SK-N-SH treated with all-trans-retinoic acid at 6 μM for 48 hours (cell line): ENCODE measurements around the gene AP1G1.
A peak's percentile ranks its signal among the peaks of the same experiment; 100 is the strongest.
"Not testable (repeated sequence)": the region's sequence is repeated elsewhere in the genome, so short reads cannot be mapped to it uniquely, and the experiment has no call there.

ENCODE experiments used
- ATAC-seq: fragments of 200-7000 bp; cut with Tn5 transposase; 3 replicates; pipeline ENCODE4 v1.9.1; 2020; ENCODE audit warnings: mild to moderate bottlenecking, moderate library complexity
- ARNTL ChIP-seq: fragments of 450-650 bp; formaldehyde crosslinking; IDR thresholded peaks from 2 replicates; pipeline ENCODE4 v1.5.0; 2020; ENCODE audit warnings: low read depth, mild to moderate bottlenecking, moderate library complexity, borderline replicate concordance
- CREB5 ChIP-seq: fragments of 250-450 bp; sonication (Bioruptor Pico); IDR thresholded peaks from 2 replicates; pipeline ENCODE4 v1.5.1; 2020; ENCODE audit warnings: low read depth, mild to moderate bottlenecking, moderate library complexity
- CSDC2 ChIP-seq: fragments of 250-450 bp; sonication (Bioruptor Pico); IDR thresholded peaks from 2 replicates; pipeline ENCODE4 v1.5.0; 2020; ENCODE audit warnings: mild to moderate bottlenecking, moderate library complexity
- CSRNP3 ChIP-seq: fragments of 250-450 bp; sonication (Bioruptor Pico); IDR thresholded peaks from 2 replicates; pipeline ENCODE4 v1.5.1; 2021; ENCODE audit warnings: mild to moderate bottlenecking, moderate library complexity
- ESRRG ChIP-seq: fragments of 250-450 bp; sonication (Bioruptor Pico); IDR thresholded peaks from 2 replicates; pipeline ENCODE4 v1.6.1; 2021; ENCODE audit warnings: mild to moderate bottlenecking
- GLIS3 ChIP-seq: fragments of 250-450 bp; sonication (Bioruptor Pico); IDR thresholded peaks from 2 replicates; pipeline ENCODE4 v1.5.0; 2020; ENCODE audit warnings: mild to moderate bottlenecking, moderate library complexity
- ISL1 ChIP-seq: fragments of 250-450 bp; sonication (Bioruptor Pico); IDR thresholded peaks from 2 replicates; pipeline ENCODE4 v2.1.2; 2022; ENCODE audit warnings: mild to moderate bottlenecking, moderate library complexity
- OSR1 ChIP-seq: fragments of 250-450 bp; sonication (Bioruptor Pico); IDR thresholded peaks from 2 replicates; pipeline ENCODE4 v1.8.0; 2022; ENCODE audit warnings: moderate library complexity, mild to moderate bottlenecking, inconsistent platforms
- POU6F1 ChIP-seq: fragments of 250-450 bp; sonication (Bioruptor Pico); IDR thresholded peaks from 2 replicates; pipeline ENCODE4 v1.8.0; 2021; ENCODE audit warnings: low read depth, mild to moderate bottlenecking, moderate library complexity, borderline replicate concordance
- RARB ChIP-seq: fragments of 250-450 bp; sonication (Bioruptor Pico); IDR thresholded peaks from 2 replicates; pipeline ENCODE4 v1.8.0; 2021; ENCODE audit warnings: mild to moderate bottlenecking, moderate library complexity
- SNAI2 ChIP-seq: fragments of 250-450 bp; sonication (Bioruptor Pico); IDR thresholded peaks from 2 replicates; pipeline ENCODE4 v1.5.0; 2020; ENCODE audit warnings: mild to moderate bottlenecking, moderate library complexity
- TCF4 ChIP-seq: fragments of 250-450 bp; sonication (Bioruptor Pico); IDR thresholded peaks from 2 replicates; pipeline ENCODE4 v1.8.0; 2021; ENCODE audit warnings: mild to moderate bottlenecking, moderate library complexity, borderline replicate concordance
- TOX ChIP-seq: fragments of 250-450 bp; sonication (Bioruptor Pico); IDR thresholded peaks from 2 replicates; pipeline ENCODE4 v1.8.0; 2021; ENCODE audit warnings: mild to moderate bottlenecking, moderate library complexity, borderline replicate concordance
- TSHZ2 ChIP-seq: fragments of 250-450 bp; sonication (Bioruptor Pico); IDR thresholded peaks from 2 replicates; pipeline ENCODE4 v1.5.0; 2020; ENCODE audit warnings: mild to moderate bottlenecking, moderate library complexity
- ZC3H10 ChIP-seq: fragments of 250-450 bp; sonication (Bioruptor Pico); IDR thresholded peaks from 2 replicates; pipeline ENCODE4 v1.5.1; 2021; ENCODE audit warnings: mild to moderate bottlenecking, moderate library complexity
- ZFP30 ChIP-seq: fragments of 450-650 bp; formaldehyde crosslinking; IDR thresholded peaks from 2 replicates; pipeline ENCODE4 v1.5.0; 2022; ENCODE audit warnings: mild to moderate bottlenecking, moderate library complexity
- ZNF565 ChIP-seq: fragments of 450-650 bp; formaldehyde crosslinking; conservative IDR thresholded peaks from 2 replicates; pipeline ENCODE4 v1.5.0; 2020; ENCODE audit warnings: low read depth, mild to moderate bottlenecking, moderate library complexity
- ZNF8 ChIP-seq: fragments of 450-650 bp; formaldehyde crosslinking; IDR thresholded peaks from 2 replicates; pipeline ENCODE4 v1.5.0; 2020; ENCODE audit warnings: mild to moderate bottlenecking, moderate library complexity

The AP1G1 gene

GRCh38 chr16:71830359-71830758 lies 21.7 kb upstream of the AP1G1 start (continued):
- TF ChIP-seq ZNF8, result no peak
- no peak for TF ChIP-seq ZFP30 (CRISPR knock-in tag)
- TF ChIP-seq GLIS3 (CRISPR knock-in tag), result no peak

GRCh38 chr16:71826533-71827017 lies 17.9 kb upstream of the AP1G1 start:
- no peak for TF ChIP-seq SNAI2 (CRISPR knock-in tag)
- no peak for TF ChIP-seq POU6F1 (CRISPR knock-in tag)
- TF ChIP-seq ZNF8, result no peak
- ATAC-seq, result no peak

- ATAC-seq, result not testable (repeated sequence)
- 0 out of 2 replicates have a peak, but pooled peaks have one; percentile 25 for TF ChIP-seq SNAI2 (CRISPR knock-in tag)
- peak; percentile 60; the same call in 1 of the 2 replicates for TF ChIP-seq CSDC2 (CRISPR knock-in tag)
- TF ChIP-seq, all 23 proteins: peak for 2; not testable (repeated sequence) for 21
Measured at GRCh38 chr16:71817155-71817500, 8.5 kb upstream of the AP1G1 start.

- TF ChIP-seq ARNTL (CRISPR knock-in tag) (no peak), ESRRG (CRISPR knock-in tag) (no peak), GLIS3 (CRISPR knock-in tag) (no peak)
- ATAC-seq, result no peak
Measured at GRCh38 chr16:71811261-71811803, 2.7 kb upstream of the AP1G1 start.

GRCh38 chr16:71810155-71810530 lies 1.5 kb upstream of the AP1G1 start:
- not testable (repeated sequence) for ATAC-seq

- TF ChIP-seq SNAI2 (CRISPR knock-in tag), result no peak
- no peak for TF ChIP-seq TCF4 (CRISPR knock-in tag)
- no peak for TF ChIP-seq OSR1 (CRISPR knock-in tag)
- no peak for TF ChIP-seq TOX (CRISPR knock-in tag)
- TF ChIP-seq ISL1 (CRISPR knock-in tag), result no peak
- no peak for TF ChIP-seq TSHZ2 (CRISPR knock-in tag)
- TF ChIP-seq ESRRG (CRISPR knock-in tag), result no peak
- no peak for TF ChIP-seq POU6F1 (CRISPR knock-in tag)
- TF ChIP-seq ZFP30 (CRISPR knock-in tag), result no peak
- TF ChIP-seq CREB5 (CRISPR knock-in tag), result no peak
- no peak for TF ChIP-seq ZC3H10 (CRISPR knock-in tag)
- TF ChIP-seq ZNF565 (CRISPR knock-in tag), result no peak
- no peak for TF ChIP-seq CSDC2 (CRISPR knock-in tag)
- TF ChIP-seq CSRNP3 (CRISPR knock-in tag), result no peak
- TF ChIP-seq RARB (CRISPR knock-in tag), result no peak
- TF ChIP-seq GLIS3 (CRISPR knock-in tag), result no peak
- no peak for TF ChIP-seq ARNTL (CRISPR knock-in tag)
- peak; percentile 59 for ATAC-seq
Measured at GRCh38 chr16:71807905-71808592, 585 bp downstream of the AP1G1 start.
